Fibroblast of lung (primary cell): ENCODE results near the gene MESP1. TPM values are rescaled to one million over a fixed set of nuclear protein-coding genes. Genes with fewer than 3 reads are reported as not detected.

Experiments
- DNase-seq, 2 donors: peaks; one replicate each; pipeline versions ENCODE4 v3.0.0 to v3.0.0-alpha.2; 2010; ENCODE audit warnings: low read depth in 2 of 2
- H2AFZ ChIP-seq: 2 replicates; pipeline ENCODE4 v1.5.1; 2012; ENCODE audit warnings: low read length, control low read depth, inconsistent platforms
- H3K27ac ChIP-seq: 2 replicates; pipeline ENCODE4 v1.5.1; 2011; ENCODE audit warnings: low read length, control low read depth; ENCODE audit not compliant: insufficient read depth
- H3K27me3 ChIP-seq: 2 replicates; pipeline ENCODE4 v1.5.1; 2011; ENCODE audit warnings: mild to moderate bottlenecking, low read length; ENCODE audit not compliant: control insufficient read depth, insufficient read depth
- H3K36me3 ChIP-seq: 2 replicates; pipeline ENCODE4 v1.5.1; 2011; ENCODE audit warnings: low read length; ENCODE audit not compliant: control insufficient read depth, insufficient read depth
- H3K4me1 ChIP-seq: 2 replicates; pipeline ENCODE4 v1.5.1; 2011; ENCODE audit warnings: low read length; ENCODE audit not compliant: control insufficient read depth, insufficient read depth; ENCODE audit errors: extremely low read depth
- H3K4me2 ChIP-seq: 2 replicates; pipeline ENCODE4 v1.5.1; 2011; ENCODE audit warnings: low read length, control low read depth; ENCODE audit not compliant: insufficient read depth; ENCODE audit errors: extremely low read depth
- H3K4me3 ChIP-seq, 4 experiments: fragments of 200-600 bp in 1 of 4; sonication (generic) in 1 of 4; replicated peaks in 1 of 4; 2 replicates each; pipeline ENCODE4 v1.5.1; 2011 to 2016; ENCODE audit warnings: low read length in 4 of 4, low read depth in 3 of 4, mild to moderate bottlenecking in 3 of 4, control low read depth in 2 of 4, inconsistent platforms in 1 of 4, mixed read lengths in 1 of 4; ENCODE audit not compliant: insufficient read depth in 1 of 4; ENCODE audit errors: control extremely low read depth in 1 of 4
- H3K79me2 ChIP-seq: 2 replicates; pipeline ENCODE4 v1.5.1; 2012; ENCODE audit warnings: mild to moderate bottlenecking, low read length, inconsistent platforms; ENCODE audit not compliant: control insufficient read depth, insufficient read depth
- H3K9ac ChIP-seq: 2 replicates; pipeline ENCODE4 v1.5.1; 2011; ENCODE audit warnings: mild to moderate bottlenecking, low read length, control low read depth; ENCODE audit not compliant: insufficient read depth
- H3K9me3 ChIP-seq: 2 replicates; pipeline ENCODE4 v1.5.1; 2012; ENCODE audit warnings: low read depth, low read length; ENCODE audit not compliant: control insufficient read depth, insufficient read depth
- H4K20me1 ChIP-seq: 2 replicates; pipeline ENCODE4 v1.5.1; 2011; ENCODE audit warnings: low read length; ENCODE audit not compliant: control insufficient read depth, insufficient read depth; ENCODE audit errors: extremely low read depth
- CTCF ChIP-seq, 2 donors: IDR thresholded peaks in 1 of 2; conservative IDR thresholded peaks in 1 of 2; 1 replicate in 1 of 2; 2 replicates in 1 of 2; pipeline ENCODE4 v1.5.1; 2011 to 2012; ENCODE audit warnings: low read length in 2 of 2, control low read depth in 1 of 2, inconsistent platforms in 1 of 2, low read depth in 1 of 2, mild to moderate bottlenecking in 1 of 2
- EZH2 ChIP-seq: IDR thresholded peaks from 2 replicates; pipeline ENCODE4 v1.5.1; 2012; ENCODE audit warnings: low read length, control low read depth, mild to moderate bottlenecking; ENCODE audit errors: missing control alignments
- polyA plus RNA-seq, 2 donors: library from polyadenylated mRNA; depleted of rRNA in 1 of 2; stranded (reverse) in 1 of 2; unstranded in 1 of 2; fragments of >200 nt; gene quantifications; 2 replicates each; pipeline ENCODE4 v1.2.1, GENCODE V29; 2011 to 2012; ENCODE audit warnings: missing spikeins in 1 of 2
- total RNA-seq: library from RNA; depleted of rRNA; stranded (reverse); fragments of >200 nt; gene quantifications from 2 replicates; pipeline ENCODE4 v1.2.1, GENCODE V29; 2014

The MESP1 gene
- total and polyA plus RNA-seq, 2 donors (not counting 1 experiment from before 2014, with no cell fraction given): 1.3 TPM; not detected in 1

- TF ChIP-seq CTCF (conservative IDR thresholded peaks at IDR 0.05 in 1 of 2, IDR thresholded peaks at IDR 0.05 in 1 of 2; ENCODE audit: low read depth in 1 of 2, low read length in 2 of 2) (no peak), EZH2 (no peak)
- Histone ChIP-seq H3K4me2 (no peak overlapping the region), H3K4me3 (no peak overlapping the region), H3K36me3 (peaks cover 51% of the 10 kb centered on the region), H3K79me2 (no peaks in the 10 kb centered on the region), H2AFZ (no peak overlapping the region), H4K20me1 (no peaks in the 10 kb centered on the region), H3K27ac (no peak overlapping the region), H3K4me1 (no peaks in the 10 kb centered on the region), H3K27me3 (no peaks in the 10 kb centered on the region), H3K9ac (no peak overlapping the region), H3K9me3 (no peaks in the 10 kb centered on the region)
- no peak for DNase-seq
These were observed 48.2 kb upstream of the MESP1 start for GRCh38 chr15:89799011-89799911.

DNA sequence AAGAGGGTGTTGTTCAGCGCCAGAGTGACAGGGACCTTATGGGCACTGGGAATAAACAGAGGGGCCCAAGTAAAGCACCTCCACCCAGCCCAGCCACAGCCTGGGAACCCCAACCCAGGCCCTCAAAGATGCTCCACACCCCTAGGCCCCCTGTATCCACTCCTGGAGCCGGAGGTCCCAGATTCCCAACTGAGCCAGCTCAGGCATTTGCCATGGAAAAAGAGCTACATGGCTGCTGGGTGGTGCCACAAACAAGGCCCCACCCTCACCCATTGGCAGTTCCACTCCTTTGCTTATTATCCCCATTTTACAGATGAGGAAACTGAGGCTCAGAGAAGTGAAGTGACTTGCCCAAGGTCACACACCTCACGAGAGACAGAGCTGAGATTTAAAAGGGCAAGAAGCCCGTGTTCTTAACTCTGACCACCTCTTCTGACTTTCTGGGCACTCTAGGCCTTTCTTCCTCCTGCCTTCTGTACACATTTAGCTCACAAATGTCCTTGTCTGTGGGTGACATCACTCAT is 46.7 kb upstream of the MESP1 start:
- H3K9ac ChIP-seq: no peak overlapping the region
- no peaks in the 10 kb centered on the region for H3K4me1 ChIP-seq
- H3K9me3 ChIP-seq: no peaks in the 10 kb centered on the region
- H3K79me2 ChIP-seq: no peaks in the 10 kb centered on the region
- H3K4me2 ChIP-seq: no peak overlapping the region
- H3K36me3 ChIP-seq: peaks cover 40% of the 10 kb centered on the region
- DNase-seq: no peak
- no peak overlapping the region for H2AFZ ChIP-seq
- TF ChIP-seq EZH2: no peak
- no peak for TF ChIP-seq CTCF (conservative IDR thresholded peaks at IDR 0.05 in 1 of 2, IDR thresholded peaks at IDR 0.05 in 1 of 2; ENCODE audit: low read depth in 1 of 2, low read length in 2 of 2)
- H3K4me3 ChIP-seq: no peak overlapping the region
- H3K27me3 ChIP-seq: no peaks in the 10 kb centered on the region
- no peaks in the 10 kb centered on the region for H4K20me1 ChIP-seq
- H3K27ac ChIP-seq: no peak overlapping the region

- H3K79me2 ChIP-seq: no peaks in the 10 kb centered on the region
- no peaks in the 10 kb centered on the region for H3K9me3 ChIP-seq
- H3K27ac ChIP-seq: no peak overlapping the region
- no peak overlapping the region for H2AFZ ChIP-seq
- no peak overlapping the region for H3K4me2 ChIP-seq
- no peaks in the 10 kb centered on the region for H3K27me3 ChIP-seq
- no peaks in the 10 kb centered on the region for H4K20me1 ChIP-seq
- H3K9ac ChIP-seq: no peak overlapping the region
- no peak for DNase-seq
- H3K4me1 ChIP-seq: no peaks in the 10 kb centered on the region
- H3K4me3 ChIP-seq: no peak overlapping the region
- TF ChIP-seq EZH2: no peak
- no peak for TF ChIP-seq CTCF (conservative IDR thresholded peaks at IDR 0.05 in 1 of 2, IDR thresholded peaks at IDR 0.05 in 1 of 2; ENCODE audit: low read depth in 1 of 2, low read length in 2 of 2)
- H3K36me3 ChIP-seq: peaks cover 40% of the 10 kb centered on the region
These were observed 44.9 kb upstream of the MESP1 start for GRCh38 chr15:89795996-89796395.
